Esophagus mucosa (tissue), 1 donor: Measurements from ENCODE around the gene MYOD1. TPM values are rescaled to one million over a fixed set of nuclear protein-coding genes. Genes with fewer than 3 reads are reported as not detected.
A peak's percentile ranks its signal among the peaks of the same experiment; 100 is the strongest.

ENCODE experiments used
- ATAC-seq: fragments of 200-7000 bp; cut with Tn5 transposase; one replicate; pipeline ENCODE4 v1.9.1; 2020
- total RNA-seq: library from RNA; stranded (reverse); gene quantifications from one replicate; pipeline ENCODE4 v1.2.4, GENCODE V29; 2023
- donor health status: DM: yes; HTN: yes; CAD: no.

MYOD1 gene
- not detected for total RNA-seq

- ATAC-seq, result no peak
These were observed at the start of gene MYOD1 for GRCh38 chr11:17719028-17719937. Gene MYOD1 (plus strand): TSS chr11:17719571. CDS start chr11:17719783, 212 bp downstream.

DNA sequence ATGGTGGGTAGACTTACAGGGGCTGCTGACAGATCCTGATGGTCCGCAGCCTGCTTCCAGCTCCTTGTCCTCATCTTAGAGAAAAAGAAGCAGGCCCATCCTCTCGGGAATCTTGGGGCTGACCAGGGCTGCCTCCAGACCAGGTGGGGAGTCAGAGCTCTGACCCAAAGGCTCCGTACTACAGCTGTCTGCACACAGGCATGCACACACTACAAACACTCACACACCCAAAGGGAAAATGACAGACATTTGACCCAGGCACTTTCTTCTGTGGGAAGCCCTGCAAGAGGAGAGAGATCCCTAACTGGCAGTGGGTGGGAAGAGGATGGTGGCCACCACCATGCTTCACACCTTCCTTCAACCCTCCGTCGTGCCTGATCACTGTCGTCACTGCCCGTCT is 46.9 kb upstream of the MYOD1 start:
- no peak for ATAC-seq

GRCh38 chr11:17673951-17674350 is 45.4 kb upstream of the MYOD1 start:
- no peak for ATAC-seq

GRCh38 chr11:17682848-17683247 is 36.5 kb upstream of the MYOD1 start:
- no peak for ATAC-seq

- ATAC-seq, result peak; percentile 68
These were observed 35.8 kb upstream of the MYOD1 start for GRCh38 chr11:17683377-17684161.

- ATAC-seq, result no peak
These were observed 34.8 kb upstream of the MYOD1 start for GRCh38 chr11:17684550-17684949.

DNA sequence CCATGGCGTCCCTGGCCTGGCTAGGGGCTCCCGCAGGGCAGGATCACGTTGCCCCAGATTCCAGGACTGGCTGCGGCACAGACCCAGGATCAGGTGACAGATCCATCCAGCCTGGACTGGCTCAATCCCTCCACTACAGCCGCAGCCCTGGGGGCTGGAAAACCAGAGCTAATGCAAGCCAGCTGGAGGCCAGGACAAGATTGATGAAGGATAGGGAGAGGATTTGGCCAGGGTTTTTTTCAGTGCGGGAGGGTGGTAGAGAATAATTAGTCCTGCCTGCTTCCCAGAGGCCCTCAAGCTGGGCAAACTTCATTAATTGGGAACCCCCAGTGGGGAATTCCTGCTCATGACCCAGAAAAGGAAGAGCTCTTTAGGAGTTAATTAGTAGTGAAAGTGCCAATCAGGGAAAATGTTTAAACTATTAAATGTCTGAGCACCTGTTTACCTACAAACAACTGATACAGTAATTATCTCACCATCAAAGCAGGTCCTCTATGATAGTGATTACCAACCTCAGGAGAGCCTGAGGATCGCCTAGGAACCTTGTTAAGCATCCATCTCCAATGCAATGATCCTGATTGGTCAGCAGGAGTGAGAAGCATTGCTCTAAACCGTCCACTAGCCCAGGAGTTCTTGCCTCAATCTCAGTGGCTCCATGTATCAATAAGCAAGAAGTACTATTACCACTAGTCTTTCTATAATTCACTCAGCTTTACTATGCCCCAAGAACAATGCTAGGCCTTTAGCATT is 33.0 kb upstream of the MYOD1 start:
- no peak for ATAC-seq

DNA sequence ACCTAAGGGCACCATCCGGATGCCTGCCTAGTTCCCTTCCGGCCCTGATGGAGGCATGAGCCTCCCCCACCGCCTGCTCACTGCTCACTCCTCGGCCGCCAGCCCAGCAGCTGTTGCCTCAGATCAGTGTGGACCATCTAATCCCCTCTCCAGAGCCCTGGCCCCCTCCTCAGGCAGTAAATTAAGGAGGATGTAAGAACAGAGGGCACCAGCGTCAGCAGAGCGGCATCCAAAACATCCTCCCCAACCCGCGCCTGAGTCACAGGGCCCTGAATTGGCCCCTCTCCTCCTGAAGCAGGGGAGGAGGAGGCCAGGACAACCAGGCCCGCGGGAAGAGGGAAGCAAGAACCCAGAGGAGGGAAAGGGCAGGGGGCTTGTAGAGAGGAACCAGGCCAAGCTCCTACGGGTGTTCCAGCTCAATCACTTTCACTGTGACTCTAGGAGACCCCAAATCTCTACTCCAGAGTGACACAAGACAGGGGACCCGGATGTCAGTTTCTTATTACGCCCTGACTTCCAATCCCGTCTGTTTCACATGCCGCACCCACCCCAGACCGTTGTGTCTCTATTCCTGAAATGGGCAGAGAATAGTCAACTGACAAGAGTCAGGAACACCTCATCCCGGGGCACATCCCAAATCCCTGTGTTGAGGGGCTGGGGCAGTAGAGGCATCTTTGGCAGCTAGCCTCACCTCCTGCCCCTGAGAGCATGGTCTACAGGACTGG is 31.3 kb upstream of the MYOD1 start:
- ATAC-seq, result no peak

- no peak for ATAC-seq
These were observed 27.8 kb upstream of the MYOD1 start for GRCh38 chr11:17691550-17691949.

GRCh38 chr11:17691976-17692375 is 27.4 kb upstream of the MYOD1 start:
- ATAC-seq, result no peak

DNA sequence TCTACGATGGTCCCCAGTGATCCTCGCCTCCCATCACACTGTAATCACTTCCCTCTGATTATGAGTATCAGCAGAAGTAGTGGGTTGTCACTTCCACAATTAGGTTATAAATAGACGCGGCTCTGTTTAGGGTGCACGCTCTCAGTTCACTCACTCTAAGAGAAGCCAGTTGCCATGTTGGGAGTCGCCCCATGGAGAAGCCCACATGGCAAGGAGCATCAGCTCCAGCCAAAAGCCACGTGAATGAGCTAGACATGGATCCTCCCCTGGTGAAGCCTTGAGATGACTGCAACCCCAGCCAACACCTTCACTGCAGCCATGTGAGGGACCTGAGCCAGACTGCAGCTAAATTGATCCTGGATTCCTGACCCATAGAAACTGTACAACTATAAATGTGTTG is 26.4 kb upstream of the MYOD1 start:
- no peak for ATAC-seq

DNA sequence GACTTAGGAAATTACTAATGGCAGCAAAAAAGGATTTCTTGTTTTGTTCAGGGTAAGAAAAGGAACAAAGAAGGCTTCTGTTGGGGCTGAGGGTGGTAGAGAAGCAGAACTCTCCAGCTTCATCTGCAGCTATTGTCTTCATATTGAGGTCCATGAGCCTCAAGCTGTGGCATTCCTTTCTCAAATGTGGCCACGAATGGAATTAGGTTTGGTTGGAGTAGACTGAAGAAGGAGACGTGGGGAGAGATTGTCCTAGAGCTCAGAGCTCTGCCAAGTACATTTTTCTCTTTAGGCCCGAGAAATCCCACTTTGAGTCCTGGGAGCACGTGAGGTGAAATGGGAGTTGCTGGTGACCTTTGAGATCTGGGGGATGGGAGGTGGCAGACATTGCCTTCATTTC is 25.8 kb upstream of the MYOD1 start:
- ATAC-seq, result no peak

GRCh38 chr11:17694494-17695110 is 24.8 kb upstream of the MYOD1 start:
- ATAC-seq, result no peak

DNA sequence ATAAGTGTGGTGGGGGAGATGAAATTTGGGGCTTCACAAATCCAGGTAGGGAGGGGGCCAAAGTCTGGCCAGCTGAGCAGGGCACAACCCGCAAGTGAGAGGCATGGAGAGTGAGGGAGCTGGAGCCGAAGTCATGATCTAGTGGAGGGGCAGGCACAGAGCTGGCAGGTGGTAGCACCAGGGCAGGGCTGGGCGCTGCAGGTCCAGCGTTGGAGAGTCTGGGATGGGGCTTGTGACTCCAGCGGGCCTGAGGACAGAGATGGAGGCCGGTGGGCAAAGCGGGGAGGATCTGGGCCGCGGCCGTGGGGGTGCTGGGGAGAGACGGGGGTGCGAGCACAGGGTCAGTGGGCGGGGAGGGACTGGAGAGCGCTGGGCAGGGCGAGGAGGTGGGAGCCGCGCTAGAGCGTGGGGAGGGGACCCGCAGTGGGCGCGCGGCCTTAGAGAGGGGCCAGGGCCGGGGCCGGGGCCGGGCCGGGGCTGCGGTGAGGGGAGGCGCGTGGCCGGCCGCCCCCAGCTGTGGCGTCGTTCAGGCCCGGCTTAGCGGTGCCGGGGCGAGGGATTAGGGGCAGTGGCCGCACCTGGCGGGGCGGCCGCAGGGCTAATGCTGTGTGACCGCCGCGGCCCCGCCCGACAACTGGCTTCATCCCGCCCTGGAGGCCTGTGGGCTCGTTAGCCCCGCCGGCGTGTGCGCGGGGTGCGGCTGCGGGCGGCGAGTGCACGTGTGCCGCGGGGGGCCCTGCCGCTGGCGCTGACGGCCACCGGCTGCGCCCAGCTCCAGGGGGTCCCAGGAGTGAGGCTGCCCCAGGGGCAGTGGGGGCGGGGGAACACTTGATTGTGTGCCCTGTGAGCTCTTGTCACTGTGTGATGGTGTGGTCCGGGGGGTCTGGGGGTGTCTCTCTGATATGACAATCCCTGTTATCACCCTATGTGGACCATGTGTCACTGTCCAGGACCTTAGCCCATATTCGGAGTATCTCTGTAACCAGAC is 23.6 kb upstream of the MYOD1 start:
- peak; percentile 22 for ATAC-seq

- ATAC-seq, result no peak
These were observed 22.6 kb upstream of the MYOD1 start for GRCh38 chr11:17696741-17697140.

DNA sequence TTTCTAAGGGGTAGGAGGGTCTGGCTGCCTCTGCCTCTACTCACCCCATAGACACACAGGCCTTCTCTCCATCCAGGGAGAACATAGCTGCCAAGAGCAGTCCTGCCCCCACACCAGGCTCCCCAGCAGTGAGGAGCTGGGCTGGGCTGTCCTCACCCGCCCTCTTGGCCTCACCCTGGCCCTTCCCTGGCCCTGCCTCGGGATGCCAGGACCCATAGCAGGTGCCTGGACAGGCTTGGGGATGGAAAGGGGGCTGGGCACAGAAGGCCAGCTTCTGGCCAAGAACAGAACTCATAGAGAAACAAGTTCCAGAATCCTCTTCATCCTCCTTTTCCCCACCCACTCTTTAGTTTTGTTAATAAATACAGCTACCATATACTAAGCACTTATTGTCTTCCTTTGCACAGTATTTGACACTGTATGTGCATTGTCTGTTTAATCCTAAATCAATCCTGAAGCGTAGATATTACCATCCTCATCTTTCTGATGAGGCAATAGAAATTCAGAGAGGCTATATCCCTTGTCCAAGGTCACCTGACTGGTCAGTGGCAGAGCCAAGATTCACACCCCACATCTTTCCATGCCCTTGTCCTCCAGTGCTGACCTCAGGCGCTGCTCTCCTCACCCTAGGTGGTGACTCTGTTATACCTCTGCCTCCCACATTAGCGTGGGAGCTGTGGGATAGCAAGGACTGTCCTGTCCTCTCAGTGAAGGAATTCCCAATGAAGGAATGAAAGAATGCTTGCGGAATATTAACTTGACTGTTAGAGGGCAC is 22.0 kb upstream of the MYOD1 start:
- ATAC-seq, result no peak

DNA sequence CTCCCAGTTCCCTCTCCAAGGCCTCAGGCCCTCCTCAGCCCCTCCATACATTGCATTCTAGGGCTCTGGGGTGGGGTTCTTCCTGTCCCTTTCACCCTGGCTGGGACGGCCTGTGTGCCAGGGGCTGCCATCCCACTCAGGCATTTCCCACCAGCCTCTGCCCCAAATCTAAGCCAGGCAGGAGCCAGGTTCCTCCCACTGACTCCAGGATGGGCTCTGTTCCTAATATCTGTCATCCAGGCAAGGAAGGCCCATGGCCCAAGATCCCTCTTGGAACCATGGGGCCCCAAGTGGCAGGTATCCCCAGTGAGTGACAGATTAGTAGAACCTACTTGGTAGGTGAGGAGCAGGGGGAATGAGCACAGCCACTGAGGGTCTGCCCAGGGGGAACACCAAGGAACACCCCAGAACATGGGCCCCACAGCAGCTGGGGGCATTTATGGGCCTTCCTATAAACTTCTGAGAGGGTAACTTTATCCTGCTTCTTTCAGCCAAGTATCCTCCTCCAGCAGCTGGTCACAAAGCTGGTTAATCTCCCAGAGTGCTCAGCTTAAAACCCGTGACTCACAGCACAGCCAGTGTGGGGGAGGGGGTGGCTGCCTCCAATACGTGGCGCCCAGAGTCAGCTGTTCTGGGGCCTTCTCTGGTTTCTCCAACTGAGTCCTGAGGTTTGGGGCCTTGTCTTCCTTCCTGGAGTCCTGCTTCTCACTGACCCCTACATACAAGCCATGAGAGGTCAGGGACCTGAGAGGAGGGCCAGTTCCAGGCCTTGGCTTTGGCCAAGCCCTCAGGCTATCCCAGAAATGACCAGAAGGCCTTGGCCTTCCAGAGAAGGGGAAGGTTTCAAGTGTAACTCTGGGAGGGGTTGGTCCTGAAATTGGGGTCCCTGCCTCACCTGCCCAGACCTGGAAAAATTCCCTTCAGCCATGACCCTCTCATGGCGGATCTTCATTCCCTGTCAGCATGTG is 19.9 kb upstream of the MYOD1 start:
- peak; percentile 48 for ATAC-seq

DNA sequence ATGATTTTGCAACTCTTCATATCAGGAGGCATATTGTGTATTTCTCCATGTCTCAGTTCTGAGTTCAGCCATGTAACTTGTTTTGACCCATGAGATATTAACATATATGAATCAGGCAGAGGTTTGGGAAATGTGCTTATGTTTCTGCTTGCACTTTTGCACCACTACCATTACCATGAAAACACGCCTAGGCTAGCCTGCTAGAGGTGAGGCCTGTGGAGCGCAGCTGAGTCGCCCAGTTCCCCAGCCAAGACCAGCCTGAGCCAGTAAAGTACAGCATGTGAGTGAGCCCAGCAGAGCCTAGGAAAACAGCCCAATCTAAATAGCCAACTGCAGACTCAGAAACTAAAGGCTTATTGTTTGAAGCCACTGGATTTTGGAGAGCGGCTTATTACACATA is 18.4 kb upstream of the MYOD1 start:
- peak; percentile 91 for ATAC-seq
